ENCODE data around the gene FPR2. TPM values are rescaled to one million over a fixed set of nuclear protein-coding genes. Genes with fewer than 3 reads are reported as not detected.
"Not testable (repeated sequence)": the region's sequence is repeated elsewhere in the genome, so short reads cannot be mapped to it uniquely, and the experiment has no call there.

The FPR2 gene
- total RNA-seq, 4 donors from 2014 or later, result 0.34 TPM; not detected in 3

DNA sequence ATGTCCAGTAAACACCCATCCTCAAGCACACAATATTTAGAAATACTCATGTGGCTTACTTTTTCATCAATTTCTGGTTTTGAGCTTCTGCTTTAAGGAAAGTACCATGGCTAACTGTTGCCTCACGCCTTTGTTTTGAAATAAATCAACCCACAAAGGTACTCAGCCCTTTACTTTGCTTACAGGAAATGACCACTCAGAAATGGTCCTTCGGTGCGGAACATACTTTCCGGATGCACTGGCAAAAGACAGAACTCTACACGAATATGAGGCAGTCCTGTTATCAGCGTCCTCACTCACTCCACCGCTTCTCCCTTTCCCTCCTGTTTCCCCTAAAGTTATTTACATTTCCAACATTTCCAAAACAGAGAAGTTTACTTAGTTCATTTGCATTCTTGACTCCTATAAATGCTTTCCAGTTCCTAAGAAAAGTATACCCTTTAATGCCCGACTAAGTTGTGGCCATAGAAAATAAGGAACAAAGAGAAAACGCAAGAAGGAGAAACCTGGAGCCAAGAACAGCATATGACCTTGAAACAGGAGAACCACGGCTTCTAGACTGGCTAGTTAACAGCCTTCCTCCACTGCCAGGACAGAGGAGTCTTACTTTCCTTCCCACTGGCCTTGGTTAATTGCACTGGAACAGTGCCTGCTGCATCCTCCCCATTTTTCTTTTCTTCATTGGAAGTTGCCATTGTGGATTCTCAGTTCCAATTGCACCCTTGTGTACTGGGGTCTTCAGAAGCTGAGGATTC, 10.6 kb downstream of the FPR2 start:
- no peaks in the 10 kb centered on the region for H3K4me1 ChIP-seq
- H3K27me3 ChIP-seq, result peaks cover 4% of the 10 kb centered on the region
- DNase-seq (ENCODE audit: low spot score in 2 of 2), result no peak
- TF ChIP-seq POLR2AphosphoS5 (IDR thresholded peaks at IDR 0.05) (no peak), EP300 (IDR thresholded peaks at IDR 0.05) (no peak), POLR2A (IDR thresholded peaks at IDR 0.05) (no peak)
- TF ChIP-seq, protein P1, sequence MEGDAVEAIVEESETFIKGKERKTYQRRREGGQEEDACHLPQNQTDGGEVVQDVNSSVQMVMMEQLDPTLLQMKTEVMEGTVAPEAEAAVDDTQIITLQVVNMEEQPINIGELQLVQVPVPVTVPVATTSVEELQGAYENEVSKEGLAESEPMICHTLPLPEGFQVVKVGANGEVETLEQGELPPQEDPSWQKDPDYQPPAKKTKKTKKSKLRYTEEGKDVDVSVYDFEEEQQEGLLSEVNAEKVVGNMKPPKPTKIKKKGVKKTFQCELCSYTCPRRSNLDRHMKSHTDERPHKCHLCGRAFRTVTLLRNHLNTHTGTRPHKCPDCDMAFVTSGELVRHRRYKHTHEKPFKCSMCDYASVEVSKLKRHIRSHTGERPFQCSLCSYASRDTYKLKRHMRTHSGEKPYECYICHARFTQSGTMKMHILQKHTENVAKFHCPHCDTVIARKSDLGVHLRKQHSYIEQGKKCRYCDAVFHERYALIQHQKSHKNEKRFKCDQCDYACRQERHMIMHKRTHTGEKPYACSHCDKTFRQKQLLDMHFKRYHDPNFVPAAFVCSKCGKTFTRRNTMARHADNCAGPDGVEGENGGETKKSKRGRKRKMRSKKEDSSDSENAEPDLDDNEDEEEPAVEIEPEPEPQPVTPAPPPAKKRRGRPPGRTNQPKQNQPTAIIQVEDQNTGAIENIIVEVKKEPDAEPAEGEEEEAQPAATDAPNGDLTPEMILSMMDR (IDR thresholded peaks at IDR 0.05), result no peak
- no peaks in the 10 kb centered on the region for H3K9me3 ChIP-seq
- 64% methylated on average over 10 of the region's 10 CpGs for WGBS
- no peak overlapping the region for H3K27ac ChIP-seq
- H3K4me3 ChIP-seq, result no peak overlapping the region
- no peaks in the 10 kb centered on the region for H3K36me3 ChIP-seq

DNA sequence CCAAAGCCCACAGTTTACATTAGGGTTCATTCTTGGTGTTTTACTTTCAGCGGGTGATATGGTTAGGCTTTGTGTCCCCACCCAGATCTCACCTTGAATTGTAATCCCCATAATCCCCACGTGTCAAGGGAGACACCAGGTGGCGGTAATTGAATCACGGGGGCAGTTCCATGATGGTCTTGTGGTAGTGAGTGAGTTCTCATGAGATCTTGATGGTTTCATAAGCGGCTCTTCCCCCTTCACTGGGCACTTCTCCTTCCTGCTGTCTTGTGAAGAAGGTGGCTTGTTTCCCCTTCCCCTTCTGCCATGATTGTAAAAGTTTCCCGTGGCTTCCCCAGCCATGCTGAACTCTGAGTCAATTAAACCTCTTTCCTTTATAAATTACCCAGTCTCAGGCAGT, 12.0 kb downstream of the FPR2 start:
- TF ChIP-seq POLR2A (IDR thresholded peaks at IDR 0.05) (no peak), POLR2AphosphoS5 (IDR thresholded peaks at IDR 0.05) (no peak), EP300 (IDR thresholded peaks at IDR 0.05) (no peak)
- TF ChIP-seq, protein P1 (IDR thresholded peaks at IDR 0.05), result no peak
- no peak for DNase-seq (ENCODE audit: low spot score in 2 of 2)
- WGBS, result 45% methylated on average over 6 of the region's 6 CpGs
- H3K36me3 ChIP-seq, result no peaks in the 10 kb centered on the region
- H3K9me3 ChIP-seq, result no peaks in the 10 kb centered on the region
- peaks cover 5% of the 10 kb centered on the region for H3K4me1 ChIP-seq
- no peak overlapping the region for H3K27ac ChIP-seq
- no peak overlapping the region for H3K4me3 ChIP-seq
- H3K27me3 ChIP-seq, result peaks cover 4% of the 10 kb centered on the region

DNA sequence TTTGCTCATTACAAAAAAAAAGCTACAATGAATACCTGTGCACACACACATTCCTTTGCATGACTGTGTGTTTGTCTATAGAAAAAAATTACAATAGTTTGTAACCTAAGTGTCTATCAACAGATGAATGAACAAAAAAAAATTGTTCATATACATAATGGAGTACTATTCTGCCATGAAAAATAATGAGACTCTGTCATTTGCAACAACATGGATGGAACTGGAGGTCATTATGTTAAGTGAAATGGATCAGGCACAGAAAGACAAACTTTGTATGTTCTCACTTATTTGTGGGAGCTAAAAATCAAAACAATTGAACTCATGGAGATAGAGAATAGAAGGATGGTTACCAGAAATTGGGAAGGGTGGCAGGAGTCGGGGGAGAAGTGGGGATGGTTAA, 15.6 kb downstream of the FPR2 start:
- H3K4me1 ChIP-seq; H3K27ac ChIP-seq; H3K36me3 ChIP-seq; H3K9me3 ChIP-seq; H3K27me3 ChIP-seq; DNase-seq (ENCODE audit: low spot score in 2 of 2); H3K4me3 ChIP-seq: not testable (repeated sequence)
- 90% methylated on average over 1 of the region's 1 CpG for WGBS

- Histone ChIP-seq H3K4me1 (peaks cover 7% of the 10 kb centered on the region), H3K27ac (no peak overlapping the region), H3K36me3 (no peaks in the 10 kb centered on the region), H3K4me3 (no peak overlapping the region), H3K27me3 (peaks cover 3% of the 10 kb centered on the region), H3K9me3 (no peaks in the 10 kb centered on the region)
- peak in 1 of 2 donors; percentile 74 for DNase-seq (ENCODE audit: low spot score in 2 of 2)
- TF ChIP-seq, protein P1 (IDR thresholded peaks at IDR 0.05), result peak; percentile 59 to 70
- no peak for TF ChIP-seq POLR2AphosphoS5 (IDR thresholded peaks at IDR 0.05)
- WGBS, result 31% methylated on average over 23 of the region's 23 CpGs
Observed at GRCh38 chr19:51777570-51778462, 16.8 kb downstream of the FPR2 start.

- WGBS, result 79% methylated on average over 1 of the region's 1 CpG
- TF ChIP-seq POLR2A (IDR thresholded peaks at IDR 0.05), result no peak
- TF ChIP-seq POLR2AphosphoS5 (IDR thresholded peaks at IDR 0.05), result no peak
- TF ChIP-seq, protein P1 (IDR thresholded peaks at IDR 0.05), result no peak
- TF ChIP-seq EP300 (IDR thresholded peaks at IDR 0.05), result no peak
- no peak for DNase-seq (ENCODE audit: low spot score in 2 of 2)
- Histone ChIP-seq H3K9me3 (no peaks in the 10 kb centered on the region), H3K4me1 (peaks cover 11% of the 10 kb centered on the region), H3K4me3 (no peak overlapping the region), H3K27ac (no peak overlapping the region), H3K27me3 (peaks cover 3% of the 10 kb centered on the region), H3K36me3 (no peaks in the 10 kb centered on the region)
Observed at GRCh38 chr19:51779181-51779580, 18.2 kb downstream of the FPR2 start.
